SK-N-SH treated with all-trans-retinoic acid at 6 μM for 48 hours (cell line): Measurements from ENCODE around the gene SP1.

Source experiments
- OSR1 ChIP-seq: fragments of 250-450 bp; sonication (Bioruptor Pico); IDR thresholded peaks from 2 replicates; pipeline ENCODE4 v1.8.0; 2022; ENCODE audit warnings: moderate library complexity, mild to moderate bottlenecking, inconsistent platforms
- TCF4 ChIP-seq: fragments of 250-450 bp; sonication (Bioruptor Pico); IDR thresholded peaks from 2 replicates; pipeline ENCODE4 v1.8.0; 2021; ENCODE audit warnings: mild to moderate bottlenecking, moderate library complexity, borderline replicate concordance
- ZFP3 ChIP-seq: fragments of 250-450 bp; sonication (Bioruptor Pico); IDR thresholded peaks from 2 replicates; pipeline ENCODE4 v1.5.0; 2020; ENCODE audit warnings: mild to moderate bottlenecking, moderate library complexity
- ZFP30 ChIP-seq: fragments of 450-650 bp; formaldehyde crosslinking; IDR thresholded peaks from 2 replicates; pipeline ENCODE4 v1.5.0; 2022; ENCODE audit warnings: mild to moderate bottlenecking, moderate library complexity
- ZNF8 ChIP-seq: fragments of 450-650 bp; formaldehyde crosslinking; IDR thresholded peaks from 2 replicates; pipeline ENCODE4 v1.5.0; 2020; ENCODE audit warnings: mild to moderate bottlenecking, moderate library complexity
- TF ChIP-seq, protein P1 (sequence below): fragments of 250-450 bp; sonication (Bioruptor Pico); IDR thresholded peaks from 2 replicates; pipeline ENCODE4 v1.8.0; 2021; ENCODE audit warnings: low read depth, mild to moderate bottlenecking, moderate library complexity, borderline replicate concordance
- TF ChIP-seq, protein P2 (sequence below): fragments of 250-450 bp; sonication (Bioruptor Pico); IDR thresholded peaks from 2 replicates; pipeline ENCODE4 v1.5.1; 2020; ENCODE audit warnings: low read depth, mild to moderate bottlenecking, moderate library complexity

DNA sequence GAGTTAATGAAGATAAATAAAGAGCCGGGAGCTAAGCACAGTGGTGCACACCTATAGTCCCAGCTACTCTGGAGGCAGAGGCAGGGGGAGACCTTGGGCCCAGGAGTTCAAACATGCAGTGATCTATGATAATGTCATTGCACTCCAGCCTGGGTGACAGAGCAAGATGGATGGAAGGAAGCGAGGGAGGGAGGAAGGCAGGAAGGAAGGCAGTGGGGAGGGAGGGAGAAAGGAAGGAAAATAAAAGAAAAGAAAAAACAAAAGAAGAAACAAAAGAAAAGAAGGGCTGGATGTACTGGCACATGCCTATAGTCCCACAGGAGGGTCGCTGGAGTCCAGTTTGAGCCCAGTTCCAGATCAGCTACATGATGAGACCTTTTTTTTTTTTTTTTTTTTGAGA lies 24.9 kb upstream of the SP1 start:
- TF ChIP-seq, protein P1, sequence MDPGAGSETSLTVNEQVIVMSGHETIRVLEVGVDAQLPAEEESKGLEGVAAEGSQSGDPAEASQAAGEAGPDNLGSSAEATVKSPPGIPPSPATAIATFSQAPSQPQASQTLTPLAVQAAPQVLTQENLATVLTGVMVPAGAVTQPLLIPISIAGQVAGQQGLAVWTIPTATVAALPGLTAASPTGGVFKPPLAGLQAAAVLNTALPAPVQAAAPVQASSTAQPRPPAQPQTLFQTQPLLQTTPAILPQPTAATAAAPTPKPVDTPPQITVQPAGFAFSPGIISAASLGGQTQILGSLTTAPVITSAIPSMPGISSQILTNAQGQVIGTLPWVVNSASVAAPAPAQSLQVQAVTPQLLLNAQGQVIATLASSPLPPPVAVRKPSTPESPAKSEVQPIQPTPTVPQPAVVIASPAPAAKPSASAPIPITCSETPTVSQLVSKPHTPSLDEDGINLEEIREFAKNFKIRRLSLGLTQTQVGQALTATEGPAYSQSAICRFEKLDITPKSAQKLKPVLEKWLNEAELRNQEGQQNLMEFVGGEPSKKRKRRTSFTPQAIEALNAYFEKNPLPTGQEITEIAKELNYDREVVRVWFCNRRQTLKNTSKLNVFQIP (CRISPR knock-in tag): no peak
- no peak for TF ChIP-seq ZNF8 (CRISPR knock-in tag)
- no peak for TF ChIP-seq OSR1
- TF ChIP-seq ZFP3 (CRISPR knock-in tag): no peak
- TF ChIP-seq, protein P2, sequence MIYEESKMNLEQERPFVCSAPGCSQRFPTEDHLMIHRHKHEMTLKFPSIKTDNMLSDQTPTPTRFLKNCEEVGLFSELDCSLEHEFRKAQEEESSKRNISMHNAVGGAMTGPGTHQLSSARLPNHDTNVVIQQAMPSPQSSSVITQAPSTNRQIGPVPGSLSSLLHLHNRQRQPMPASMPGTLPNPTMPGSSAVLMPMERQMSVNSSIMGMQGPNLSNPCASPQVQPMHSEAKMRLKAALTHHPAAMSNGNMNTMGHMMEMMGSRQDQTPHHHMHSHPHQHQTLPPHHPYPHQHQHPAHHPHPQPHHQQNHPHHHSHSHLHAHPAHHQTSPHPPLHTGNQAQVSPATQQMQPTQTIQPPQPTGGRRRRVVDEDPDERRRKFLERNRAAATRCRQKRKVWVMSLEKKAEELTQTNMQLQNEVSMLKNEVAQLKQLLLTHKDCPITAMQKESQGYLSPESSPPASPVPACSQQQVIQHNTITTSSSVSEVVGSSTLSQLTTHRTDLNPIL (CRISPR knock-in tag): no peak
- TF ChIP-seq TCF4: no peak
- TF ChIP-seq ZFP30 (CRISPR knock-in tag): no peak
